ENCODE measurements around the gene ID1.
A peak's percentile ranks its signal among the peaks of the same experiment; 100 is the strongest.

ID1 gene

DNA sequence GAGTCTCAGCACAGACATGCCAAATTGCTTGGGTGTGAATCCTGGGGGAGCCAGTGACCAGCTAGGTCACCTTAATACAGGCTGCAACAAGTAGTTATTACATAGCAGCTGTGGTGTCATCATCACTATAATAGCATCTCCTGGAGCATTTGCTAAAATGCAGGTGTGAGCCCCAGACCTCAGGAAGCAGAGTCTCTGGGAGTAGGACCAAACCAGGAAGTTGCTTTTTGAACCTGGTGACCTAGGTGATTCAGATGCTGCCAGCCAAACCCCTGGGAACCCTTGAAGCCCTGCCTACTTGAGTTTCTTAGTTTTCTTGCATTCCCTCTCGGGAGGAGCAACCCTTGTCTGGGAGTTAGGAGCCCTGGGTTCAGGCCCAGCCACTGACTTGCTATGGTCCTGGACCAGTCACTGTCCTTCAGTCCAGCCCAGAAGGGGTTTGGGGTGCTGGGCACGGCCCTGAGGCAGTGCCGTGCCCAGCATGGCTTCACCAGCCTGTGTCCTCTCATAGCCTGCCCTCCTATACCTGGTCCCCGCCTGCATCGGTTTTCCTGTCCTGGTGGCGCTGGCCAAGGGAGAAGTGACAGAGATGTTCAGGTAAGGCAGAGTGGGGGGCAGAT is 39.3 kb upstream of the ID1 start:
- TF ChIP-seq, protein P1, sequence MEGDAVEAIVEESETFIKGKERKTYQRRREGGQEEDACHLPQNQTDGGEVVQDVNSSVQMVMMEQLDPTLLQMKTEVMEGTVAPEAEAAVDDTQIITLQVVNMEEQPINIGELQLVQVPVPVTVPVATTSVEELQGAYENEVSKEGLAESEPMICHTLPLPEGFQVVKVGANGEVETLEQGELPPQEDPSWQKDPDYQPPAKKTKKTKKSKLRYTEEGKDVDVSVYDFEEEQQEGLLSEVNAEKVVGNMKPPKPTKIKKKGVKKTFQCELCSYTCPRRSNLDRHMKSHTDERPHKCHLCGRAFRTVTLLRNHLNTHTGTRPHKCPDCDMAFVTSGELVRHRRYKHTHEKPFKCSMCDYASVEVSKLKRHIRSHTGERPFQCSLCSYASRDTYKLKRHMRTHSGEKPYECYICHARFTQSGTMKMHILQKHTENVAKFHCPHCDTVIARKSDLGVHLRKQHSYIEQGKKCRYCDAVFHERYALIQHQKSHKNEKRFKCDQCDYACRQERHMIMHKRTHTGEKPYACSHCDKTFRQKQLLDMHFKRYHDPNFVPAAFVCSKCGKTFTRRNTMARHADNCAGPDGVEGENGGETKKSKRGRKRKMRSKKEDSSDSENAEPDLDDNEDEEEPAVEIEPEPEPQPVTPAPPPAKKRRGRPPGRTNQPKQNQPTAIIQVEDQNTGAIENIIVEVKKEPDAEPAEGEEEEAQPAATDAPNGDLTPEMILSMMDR (IDR thresholded peaks at IDR 0.05; ENCODE audit: low read length, missing control alignments): no peak
- H3K4me3 ChIP-seq (replicated peaks; ENCODE audit: low read depth, low read length): no peak overlapping the region
- DNase-seq (ENCODE audit: low read depth): no peak

DNA sequence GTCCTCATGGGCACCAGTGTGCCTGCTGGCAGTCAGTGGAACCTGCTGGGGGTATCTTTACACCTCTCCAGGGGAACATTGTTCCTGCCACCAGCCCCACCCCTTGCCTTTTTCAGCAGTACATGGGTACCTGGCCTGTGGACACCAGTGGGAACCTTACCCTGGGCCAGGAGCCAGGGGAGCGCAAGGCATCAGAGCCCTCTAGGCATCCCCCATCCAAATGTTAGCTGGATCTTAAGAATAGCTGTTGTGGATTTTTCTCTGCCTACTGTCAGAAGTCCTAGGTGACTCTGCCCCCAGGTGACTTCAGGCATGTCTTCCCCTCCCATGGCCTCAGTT is 38.8 kb upstream of the ID1 start:
- no peak for DNase-seq (ENCODE audit: low read depth)
- TF ChIP-seq, protein P1 (IDR thresholded peaks at IDR 0.05; ENCODE audit: low read length, missing control alignments): no peak

DNA sequence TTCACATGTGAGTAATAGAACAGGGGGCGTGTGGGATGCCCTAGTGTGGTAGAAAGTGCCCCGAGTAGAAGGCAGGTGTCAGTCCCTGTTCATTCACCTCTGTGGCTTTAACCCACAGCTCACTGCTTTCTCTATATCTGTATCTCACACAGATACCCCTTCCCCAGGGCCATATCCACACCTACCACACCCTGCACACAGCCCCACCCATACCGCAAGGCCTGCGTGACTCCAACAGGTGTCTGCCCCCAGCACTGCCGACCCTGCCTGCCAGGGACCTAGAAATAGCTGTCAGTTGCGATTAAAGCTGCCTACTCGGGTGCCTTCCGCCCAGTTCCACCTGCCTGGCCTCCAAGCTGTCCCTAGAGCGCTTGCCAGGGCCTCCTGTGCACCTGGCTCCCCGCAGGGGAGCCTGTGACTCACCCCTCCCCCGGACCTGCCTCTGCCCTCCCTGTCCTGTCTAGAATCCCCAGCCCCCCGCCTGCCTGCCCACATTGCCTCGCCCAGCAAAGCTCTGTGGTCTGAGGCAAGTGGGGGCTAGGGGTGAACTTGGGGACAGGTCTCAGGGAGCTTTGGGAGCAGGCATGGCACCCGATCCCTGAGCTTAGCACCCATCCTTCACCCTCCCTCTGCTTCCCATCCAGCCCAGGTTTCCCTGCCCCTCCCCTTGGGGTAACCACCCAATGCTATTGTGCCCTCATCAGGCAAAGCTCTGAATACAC is 38.3 kb upstream of the ID1 start:
- H3K4me3 ChIP-seq (replicated peaks; ENCODE audit: low read depth, low read length): no peak overlapping the region
- TF ChIP-seq, protein P1 (IDR thresholded peaks at IDR 0.05; ENCODE audit: low read length, missing control alignments): no peak
- no peak for DNase-seq (ENCODE audit: low read depth)

More for the DNA sequence above, 38.8 kb upstream of the ID1 start:
- H3K4me3 ChIP-seq (replicated peaks; ENCODE audit: low read depth, low read length): no peak overlapping the region

DNA sequence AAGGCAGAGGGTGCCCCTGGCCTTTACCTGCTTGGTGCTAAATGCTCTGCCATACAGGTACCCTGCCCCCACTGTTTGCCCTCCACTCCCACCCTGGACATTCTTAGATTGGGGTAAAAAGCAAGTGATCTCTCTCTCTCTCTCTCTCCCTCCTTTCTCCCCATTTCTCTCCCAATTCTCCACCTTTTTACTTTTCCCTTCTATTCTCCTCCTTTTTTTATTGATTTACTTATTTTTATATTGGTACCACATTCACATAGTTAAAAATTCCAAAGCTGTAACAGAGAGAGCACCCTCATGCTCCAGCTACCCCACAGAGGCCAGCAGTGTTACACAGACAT is 37.7 kb upstream of the ID1 start:
- H3K4me3 ChIP-seq (replicated peaks; ENCODE audit: low read depth, low read length): no peak overlapping the region
- DNase-seq (ENCODE audit: low read depth): no peak
- TF ChIP-seq, protein P1 (IDR thresholded peaks at IDR 0.05; ENCODE audit: low read length, missing control alignments): no peak

DNA sequence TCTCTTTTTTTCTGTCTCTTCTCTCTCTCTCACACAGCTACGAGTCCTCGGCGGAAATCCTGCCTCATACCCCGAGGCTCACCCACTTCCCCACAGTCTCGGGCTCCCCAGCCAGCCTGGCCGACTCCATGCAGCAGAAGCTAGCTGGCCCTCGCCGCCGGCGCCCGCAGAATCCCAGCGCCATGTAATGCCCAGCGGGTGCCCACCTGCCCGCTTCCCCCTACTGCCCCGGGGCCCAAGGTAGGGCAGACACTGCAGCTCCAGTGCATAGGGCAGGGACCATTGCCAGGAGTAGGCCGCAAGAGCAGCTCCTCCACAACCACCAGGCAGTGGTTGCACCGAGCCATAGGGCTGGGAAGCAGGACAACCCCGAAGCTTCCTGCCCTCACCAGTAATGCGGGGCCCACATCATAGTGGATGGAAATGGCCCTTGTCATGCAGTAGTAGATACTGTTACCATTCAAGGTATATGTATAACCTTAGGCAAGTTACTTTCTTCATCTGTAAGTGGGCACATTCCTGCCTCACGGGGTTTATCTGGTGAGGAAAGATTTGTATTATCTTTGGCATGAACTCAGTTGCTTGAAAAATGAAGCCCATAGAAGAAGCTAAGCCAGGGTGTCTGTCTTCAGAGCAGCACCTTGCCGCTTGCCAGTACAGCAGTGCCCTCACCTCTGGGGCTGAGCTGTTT is 36.9 kb upstream of the ID1 start:
- DNase-seq (ENCODE audit: low read depth): peak; percentile 43
- TF ChIP-seq, protein P1 (IDR thresholded peaks at IDR 0.05; ENCODE audit: low read length, missing control alignments): peak; percentile 10
- H3K4me3 ChIP-seq (replicated peaks; ENCODE audit: low read depth, low read length): no peak overlapping the region

DNA sequence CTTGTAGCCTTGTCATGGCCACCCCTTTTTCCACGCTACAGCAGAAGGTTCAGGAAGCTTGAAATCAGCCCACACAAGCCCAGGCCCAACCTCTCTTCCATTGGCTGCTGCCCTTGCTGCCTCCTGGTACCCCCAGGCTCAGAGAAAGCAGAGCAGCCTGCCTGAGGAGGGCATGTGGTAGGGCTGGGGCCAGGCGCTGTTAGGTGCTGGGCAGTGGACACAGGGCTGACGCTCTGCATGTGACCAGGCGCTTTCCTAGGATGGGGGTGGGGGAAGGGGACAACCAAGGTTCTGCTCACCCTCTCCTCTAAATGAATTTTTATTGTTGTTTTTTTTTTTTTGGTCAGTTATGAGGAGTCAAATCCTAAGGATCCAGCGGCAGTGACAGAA is 36.3 kb upstream of the ID1 start:
- H3K4me3 ChIP-seq (replicated peaks; ENCODE audit: low read depth, low read length): no peak overlapping the region
- TF ChIP-seq, protein P1 (IDR thresholded peaks at IDR 0.05; ENCODE audit: low read length, missing control alignments): no peak
- DNase-seq (ENCODE audit: low read depth): no peak
